PC-3 (cell line): ENCODE results near the gene RANBP3. TPM values are rescaled to one million over a fixed set of nuclear protein-coding genes. Genes with fewer than 3 reads are reported as not detected.
A peak's percentile ranks its signal among the peaks of the same experiment; 100 is the strongest.

ENCODE experiments used
- ATAC-seq: fragments of 200-7000 bp; cut with Tn5 transposase; 2 replicates; pipeline ENCODE4 v1.9.1; 2020; ENCODE audit warnings: mild to moderate bottlenecking, moderate library complexity
- BruUV-seq: library from RNA; stranded (reverse); fragments of 400-500 nt; replicated peaks from 2 replicates; lab custom pipeline; 2021; lab: Mats Ljungman, UMichigan
- CTCF ChIA-PET: fragments of 300-600 bp; sonication (Branson Sonifier 250); formaldehyde crosslinking; loops from one replicate; lab custom pipeline; 2022; ENCODE audit warnings: antibody characterized with exemption; lab: Charles Lee
- POLR2A ChIA-PET: fragments of 300-600 bp; sonication (Branson Sonifier 250); formaldehyde crosslinking; loops from one replicate; lab custom pipeline; 2022; ENCODE audit warnings: antibody characterized with exemption; ENCODE audit not compliant: unreplicated experiment; lab: Charles Lee
- DNase-seq: peaks from one replicate; pipeline ENCODE4 v3.0.0-alpha.2; 2015
- H2AFZ ChIP-seq: fragments of 300-600 bp; sonication (generic); 2 replicates; pipeline ENCODE4 v1.6.0; 2016; ENCODE audit warnings: antibody characterized with exemption, low read length
- H3F3A ChIP-seq: fragments of 300-600 bp; sonication (generic); one replicate; pipeline ENCODE4 v1.6.0; 2017; ENCODE audit warnings: antibody characterized with exemption, low read length, control low read depth, mild to moderate bottlenecking; ENCODE audit not compliant: unreplicated experiment
- H3K27ac ChIP-seq: fragments of 300-600 bp; sonication (generic); 2 replicates; pipeline ENCODE4 v1.5.1; 2016; ENCODE audit warnings: mild to moderate bottlenecking, low read length
- H3K27me3 ChIP-seq: fragments of 300-600 bp; sonication (generic); 2 replicates; pipeline ENCODE4 v1.6.1; 2016; ENCODE audit warnings: low read length, mixed read lengths
- H3K36me3 ChIP-seq: fragments of 300-600 bp; sonication (generic); 2 replicates; pipeline ENCODE4 v1.6.1; 2016; ENCODE audit warnings: low read depth, mixed run types, low read length, mixed read lengths
- H3K4me1 ChIP-seq: fragments of 300-600 bp; sonication (generic); 2 replicates; pipeline ENCODE4 v1.5.1; 2016; ENCODE audit warnings: low read length; ENCODE audit not compliant: insufficient read depth
- H3K4me2 ChIP-seq: fragments of 300-600 bp; sonication (generic); 2 replicates; pipeline ENCODE4 v1.6.0; 2016; ENCODE audit warnings: low read length
- H3K4me3 ChIP-seq: fragments of 300-600 bp; sonication (generic); 2 replicates; pipeline ENCODE4 v1.5.1; 2016; ENCODE audit warnings: mild to moderate bottlenecking, low read length, mixed read lengths
- H3K79me2 ChIP-seq: fragments of 300-600 bp; sonication (generic); 2 replicates; pipeline ENCODE4 v1.6.1; 2017; ENCODE audit warnings: low read length, mixed read lengths
- H3K9ac ChIP-seq: fragments of 300-600 bp; sonication (generic); 2 replicates; pipeline ENCODE4 v1.6.0; 2016; ENCODE audit warnings: mild to moderate bottlenecking, low read length
- H3K9me2 ChIP-seq: fragments of 300-600 bp; sonication (generic); replicated peaks from 2 replicates; pipeline ENCODE4 v1.6.1; 2016; ENCODE audit warnings: mixed run types, low read length, mixed read lengths
- H3K9me3 ChIP-seq: fragments of 300-600 bp; sonication (generic); 2 replicates; pipeline ENCODE4 v1.6.1; 2016; ENCODE audit warnings: low read length, mixed read lengths
- H4K20me1 ChIP-seq: fragments of 300-600 bp; sonication (generic); 2 replicates; pipeline ENCODE4 v1.6.1; 2016; ENCODE audit warnings: low read length, mixed read lengths
- EZH2 ChIP-seq: fragments of 300-600 bp; sonication (generic); IDR thresholded peaks from one replicate; pipeline ENCODE4 v1.6.1; 2017; ENCODE audit warnings: antibody characterized with exemption, mild to moderate bottlenecking, low read length; ENCODE audit not compliant: unreplicated experiment
- EZH2phosphoT487 ChIP-seq: fragments of 300-600 bp; sonication (generic); IDR thresholded peaks from 2 replicates; pipeline ENCODE4 v1.6.1; 2018; ENCODE audit warnings: mild to moderate bottlenecking, antibody characterized with exemption, low read length, borderline replicate concordance
- intact Hi-C: fragments of 100-400 bp; cut with micrococcal nuclease; formaldehyde crosslinking; loops from 2 replicates; pipeline ENCODE4 v1.9.0; 2023
- total RNA-seq: library from RNA; depleted of rRNA; stranded (reverse); fragments of >200 nt; gene quantifications from 2 replicates; pipeline ENCODE4 v1.2.3, GENCODE V29; 2014
- TF ChIP-seq, protein P1 (sequence below): fragments of 300-600 bp; sonication (generic); conservative IDR thresholded peaks from 2 replicates; pipeline ENCODE4 v1.5.1; 2017; ENCODE audit warnings: antibody characterized with exemption, low read depth, mild to moderate bottlenecking, low read length

The RANBP3 gene
- total RNA-seq, 1 experiment from 2014 or later = 114 TPM

DNA sequence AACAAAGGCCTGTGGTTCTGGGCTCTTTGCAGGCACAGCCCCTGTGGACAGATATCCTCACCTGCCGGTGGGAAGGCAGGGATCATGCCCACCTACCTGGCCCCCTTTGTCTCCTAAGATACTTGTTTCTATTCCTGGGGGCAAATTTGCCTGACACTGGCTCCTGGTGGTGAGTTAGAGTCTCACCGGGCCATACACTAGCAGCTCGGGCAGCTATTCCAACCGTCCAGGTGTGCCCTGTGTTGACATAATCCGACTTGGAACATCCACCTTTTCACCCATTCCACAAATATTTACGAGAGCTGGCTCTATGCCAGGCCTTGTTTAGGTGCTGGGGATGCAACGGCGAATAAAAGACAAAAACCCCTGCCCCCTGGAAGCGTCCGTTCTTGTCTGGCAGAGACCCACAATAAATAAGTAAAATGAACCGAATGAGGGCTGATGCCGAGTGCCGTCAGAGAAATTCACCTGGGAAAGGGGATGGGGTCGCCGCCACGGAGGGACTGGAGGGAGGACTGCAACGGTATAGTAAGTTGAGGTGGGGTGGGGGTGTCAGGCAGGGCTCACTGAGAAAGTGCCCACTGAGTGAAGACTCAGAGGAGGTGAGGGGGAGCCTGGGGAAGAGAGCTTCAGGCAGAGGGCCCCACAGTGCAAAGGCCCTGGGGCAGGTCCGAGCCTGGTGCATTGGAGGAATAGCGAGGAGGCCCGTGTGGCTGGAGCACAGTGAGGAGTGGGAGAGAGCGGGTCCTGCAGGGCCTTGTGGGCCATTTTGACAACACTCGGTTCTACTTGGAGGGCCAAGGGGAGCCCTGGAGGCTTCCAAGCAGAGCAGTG is 43.2 kb upstream of the RANBP3 start:
- no peaks in the 10 kb centered on the region for H4K20me1 ChIP-seq
- intact Hi-C loops = loop anchor here (5.0 kb wide), 1 partner anchor 219 kb away; no protein-coding TSS in a partner anchor
- H3K27ac ChIP-seq = no peak overlapping the region
- no peaks in the 10 kb centered on the region for H3K27me3 ChIP-seq
- ATAC-seq (no peak), DNase-seq (peak; percentile 83)
- no peaks in the 10 kb centered on the region for H3K9me2 ChIP-seq
- no peaks in the 10 kb centered on the region for H3K79me2 ChIP-seq
- no peak overlapping the region for H2AFZ ChIP-seq
- no TSS peak for BruUV-seq
- H3F3A ChIP-seq = no peaks in the 10 kb centered on the region
- no peak for TF ChIP-seq EZH2
- TF ChIP-seq, protein P1, sequence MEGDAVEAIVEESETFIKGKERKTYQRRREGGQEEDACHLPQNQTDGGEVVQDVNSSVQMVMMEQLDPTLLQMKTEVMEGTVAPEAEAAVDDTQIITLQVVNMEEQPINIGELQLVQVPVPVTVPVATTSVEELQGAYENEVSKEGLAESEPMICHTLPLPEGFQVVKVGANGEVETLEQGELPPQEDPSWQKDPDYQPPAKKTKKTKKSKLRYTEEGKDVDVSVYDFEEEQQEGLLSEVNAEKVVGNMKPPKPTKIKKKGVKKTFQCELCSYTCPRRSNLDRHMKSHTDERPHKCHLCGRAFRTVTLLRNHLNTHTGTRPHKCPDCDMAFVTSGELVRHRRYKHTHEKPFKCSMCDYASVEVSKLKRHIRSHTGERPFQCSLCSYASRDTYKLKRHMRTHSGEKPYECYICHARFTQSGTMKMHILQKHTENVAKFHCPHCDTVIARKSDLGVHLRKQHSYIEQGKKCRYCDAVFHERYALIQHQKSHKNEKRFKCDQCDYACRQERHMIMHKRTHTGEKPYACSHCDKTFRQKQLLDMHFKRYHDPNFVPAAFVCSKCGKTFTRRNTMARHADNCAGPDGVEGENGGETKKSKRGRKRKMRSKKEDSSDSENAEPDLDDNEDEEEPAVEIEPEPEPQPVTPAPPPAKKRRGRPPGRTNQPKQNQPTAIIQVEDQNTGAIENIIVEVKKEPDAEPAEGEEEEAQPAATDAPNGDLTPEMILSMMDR = peak; percentile 36; the same call in 1 of the 2 replicates
- peaks cover 35% of the 10 kb centered on the region for H3K4me1 ChIP-seq
- H3K9me3 ChIP-seq = no peaks in the 10 kb centered on the region
- ChIA-PET POLR2A (no interaction called here), CTCF (interaction anchor here (0.6 to 2.3 kb wide), 5 partner anchors 20 to 217 kb away, joined by 4 to 42 read pairs (median 15); no protein-coding TSS in a partner anchor)
- H3K4me2 ChIP-seq = peak overlapping the region; percentile 64
- H3K9ac ChIP-seq = no peak overlapping the region
- no peak overlapping the region for H3K4me3 ChIP-seq
- H3K36me3 ChIP-seq = no peaks in the 10 kb centered on the region

DNA sequence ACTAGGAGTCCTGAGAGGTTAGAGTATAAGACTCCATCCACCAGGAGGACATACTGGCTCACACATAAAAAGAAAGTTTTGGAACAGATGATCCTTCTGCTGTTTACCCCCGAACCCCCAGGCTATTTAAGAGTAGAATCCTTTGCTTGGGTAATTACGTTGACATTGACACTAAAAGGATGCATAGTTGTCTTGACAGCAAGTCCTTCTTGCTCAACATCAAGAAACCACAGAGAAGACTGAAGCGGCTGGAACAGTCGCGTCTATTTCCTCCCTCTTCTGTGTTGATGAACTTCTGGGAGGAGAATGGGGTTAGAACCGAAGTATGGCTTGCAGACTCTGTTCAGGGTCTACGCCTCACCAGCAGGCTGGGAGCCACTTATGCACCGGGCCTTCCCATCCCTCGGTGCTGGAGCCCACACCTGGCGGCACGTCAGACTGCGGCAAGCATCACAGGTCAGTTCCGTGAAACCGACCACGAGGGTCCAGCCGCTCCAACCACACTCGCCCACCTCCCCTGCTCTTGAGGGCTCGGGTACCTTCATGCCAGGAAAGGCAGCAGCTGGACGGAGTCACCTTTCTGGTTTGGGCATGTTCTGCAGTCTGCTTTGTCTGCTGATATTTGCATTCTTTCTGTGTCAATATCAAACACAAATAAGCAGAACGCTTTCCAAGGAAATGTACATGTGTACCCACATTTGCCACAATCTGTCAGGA is 42.4 kb upstream of the RANBP3 start:
- H3K4me2 ChIP-seq = peak overlapping the region; percentile 64
- TF ChIP-seq EZH2 (no peak), EZH2phosphoT487 (no peak)
- TF ChIP-seq, protein P1 = no peak
- POLR2A ChIA-PET = no interaction called here
- ATAC-seq (no peak), DNase-seq (peak; percentile 64)
- no peak overlapping the region for H2AFZ ChIP-seq
- BruUV-seq = no TSS peak
- no peaks in the 10 kb centered on the region for H4K20me1 ChIP-seq
- intact Hi-C loops = loop anchor here (5.0 kb wide), 1 partner anchor 218 kb away; no protein-coding TSS in a partner anchor
- CTCF ChIA-PET = interaction anchor here (1.5 kb wide), 1 partner anchor 33 kb away, joined by 3 read pairs; no protein-coding TSS in a partner anchor
- H3K36me3 ChIP-seq = no peaks in the 10 kb centered on the region
- H3K79me2 ChIP-seq = no peaks in the 10 kb centered on the region
- H3K27me3 ChIP-seq = no peaks in the 10 kb centered on the region
- H3K9me3 ChIP-seq = no peaks in the 10 kb centered on the region
- H3F3A ChIP-seq = no peaks in the 10 kb centered on the region
- no peak overlapping the region for H3K9ac ChIP-seq
- H3K9me2 ChIP-seq = no peaks in the 10 kb centered on the region
- H3K4me1 ChIP-seq = peaks cover 35% of the 10 kb centered on the region
- no peak overlapping the region for H3K4me3 ChIP-seq
- H3K27ac ChIP-seq = no peak overlapping the region
